Measurements from ENCODE around the gene AAK1. TPM values are rescaled to one million over a fixed set of nuclear protein-coding genes. Genes with fewer than 3 reads are reported as not detected.
A peak's percentile ranks its signal among the peaks of the same experiment; 100 is the strongest.

Gene AAK1
- polyA plus RNA-seq, 1 of the 3 experiments (the other 2 are of a cell fraction), result 13.4 TPM

DNA sequence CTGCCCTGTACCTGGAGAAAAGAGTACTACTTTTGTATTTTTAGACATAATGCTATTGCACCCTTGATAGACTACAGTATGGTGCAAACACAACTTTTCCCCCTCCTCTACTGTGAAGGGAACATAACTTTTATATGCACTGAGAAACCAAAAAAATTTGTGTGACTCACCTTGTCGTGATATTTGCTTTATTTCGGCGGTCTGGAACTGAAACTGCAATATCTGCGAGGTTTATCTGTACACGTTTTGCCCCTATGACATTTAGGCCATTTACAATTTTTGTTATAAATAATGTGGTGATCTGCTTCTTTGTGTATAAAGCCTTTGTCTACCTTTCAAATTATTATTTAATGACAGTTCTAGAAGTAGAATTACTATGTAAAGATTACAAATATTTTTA is 34.4 kb upstream of the AAK1 start:
- Histone ChIP-seq H3K9me2 (no peaks in the 10 kb centered on the region), H3F3A (replicated peaks; ENCODE audit: insufficient read depth) (peaks cover 24% of the 10 kb centered on the region), H3K79me2 (ENCODE audit: insufficient read depth) (no peaks in the 10 kb centered on the region), H3K4me1 (ENCODE audit: control insufficient read depth in 1 of 2, insufficient read depth in 2 of 2, low read depth in 1 of 2, low read length in 1 of 2) (peaks cover 5 to 10% of the 10 kb centered on the region in 2 experiments; a peak in 2 of 4 replicates), H3K4me2 (no peak overlapping the region), H2AFZ (ENCODE audit: low read depth) (no peak overlapping the region), H3K9ac (no peak overlapping the region), H3K36me3 (replicated peaks in 1 of 2; ENCODE audit: control insufficient read depth in 1 of 2, insufficient read depth in 2 of 2, low read length in 1 of 2) (no peaks in the 10 kb centered on the region), H3K9me3 (no peaks in the 10 kb centered on the region), H4K20me1 (ENCODE audit: insufficient read depth) (no peaks in the 10 kb centered on the region), H3K4me3 (ENCODE audit: low read depth in 2 of 2, low read length in 1 of 2) (no peak overlapping the region), H3K27me3 (ENCODE audit: insufficient read depth) (no peaks in the 10 kb centered on the region), H3K27ac (ENCODE audit: low read depth in 2 of 2, low read length in 1 of 2) (no peak overlapping the region)
- POLR2A ChIA-PET, result no interaction called here
- 89% methylated on average over 5 of the region's 5 CpGs for WGBS (ENCODE audit: low lambda C conversion rate)
- no peak for DNase-seq
- no peak for TF ChIP-seq MEF2A (IDR thresholded peaks at IDR 0.05; ENCODE audit: borderline replicate concordance, low read depth)
- TF ChIP-seq MAX (IDR thresholded peaks at IDR 0.05; ENCODE audit: low read depth), result no peak
- TF ChIP-seq TCF12 (IDR thresholded peaks at IDR 0.05), result no peak
- no peak for TF ChIP-seq MXI1 (IDR thresholded peaks at IDR 0.05; ENCODE audit: low read depth, low read length)
- no peak for TF ChIP-seq YY1 (IDR thresholded peaks at IDR 0.05; ENCODE audit: low read depth)
- TF ChIP-seq REST (IDR thresholded peaks at IDR 0.05; ENCODE audit: low read depth, low read length), result no peak
- TF ChIP-seq USF2 (IDR thresholded peaks at IDR 0.05; ENCODE audit: borderline replicate concordance, low read depth, low read length), result no peak
- TF ChIP-seq GABPA (IDR thresholded peaks at IDR 0.05; ENCODE audit: low read depth), result no peak
- TF ChIP-seq RCOR1 (IDR thresholded peaks at IDR 0.05; ENCODE audit: low read length), result no peak
- TF ChIP-seq RXRA (IDR thresholded peaks at IDR 0.05; ENCODE audit: borderline replicate concordance, low read depth), result no peak
- no peak for TF ChIP-seq POLR2AphosphoS5 (IDR thresholded peaks at IDR 0.05; ENCODE audit: low read depth, low read length)
- no peak for TF ChIP-seq TEAD4 (IDR thresholded peaks at IDR 0.05; ENCODE audit: borderline replicate concordance, insufficient read depth)
- TF ChIP-seq FOXM1 (IDR thresholded peaks at IDR 0.05; ENCODE audit: low read depth), result no peak
- CTCF ChIA-PET, result no interaction called here

DNA sequence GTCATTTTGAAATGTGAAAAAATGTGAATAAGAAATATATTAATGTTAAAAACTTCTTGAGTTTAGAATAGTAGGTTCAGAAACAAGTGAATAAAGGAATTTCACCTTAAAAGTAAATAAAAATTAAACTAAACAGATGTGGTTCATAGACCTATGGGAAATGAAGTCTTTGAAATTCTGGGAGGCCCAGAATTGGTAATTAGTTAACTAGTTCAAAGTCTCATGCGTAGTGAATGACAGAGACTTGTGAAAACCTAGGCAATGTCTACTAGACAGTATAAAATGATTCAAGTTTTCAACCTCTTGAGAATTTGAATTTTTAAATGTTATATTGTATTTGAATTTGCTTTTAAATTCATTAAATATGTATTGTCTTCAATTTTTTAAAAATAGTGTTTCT is 32.6 kb upstream of the AAK1 start:
- peaks cover 24% of the 10 kb centered on the region for H3F3A ChIP-seq (replicated peaks; ENCODE audit: insufficient read depth)
- ChIA-PET POLR2A (no interaction called here), CTCF (no interaction called here)
- H3K36me3 ChIP-seq (replicated peaks in 1 of 2; ENCODE audit: control insufficient read depth in 1 of 2, insufficient read depth in 2 of 2, low read length in 1 of 2), result no peaks in the 10 kb centered on the region
- H3K4me2 ChIP-seq, result no peak overlapping the region
- H3K4me3 ChIP-seq (ENCODE audit: low read depth in 2 of 2, low read length in 1 of 2), result no peak overlapping the region
- H4K20me1 ChIP-seq (ENCODE audit: insufficient read depth), result no peaks in the 10 kb centered on the region
- 87% methylated on average over 1 of the region's 1 CpG for WGBS (ENCODE audit: low lambda C conversion rate)
- H3K27ac ChIP-seq (ENCODE audit: low read depth in 2 of 2, low read length in 1 of 2), result peak overlapping the region in 1 of 2 experiments; percentile 30; a peak in 1 of 4 replicates
- H3K27me3 ChIP-seq (ENCODE audit: insufficient read depth), result no peaks in the 10 kb centered on the region
- no peak for DNase-seq
- no peak overlapping the region for H2AFZ ChIP-seq (ENCODE audit: low read depth)
- no peak overlapping the region for H3K9ac ChIP-seq
- H3K9me2 ChIP-seq, result no peaks in the 10 kb centered on the region
- H3K4me1 ChIP-seq (ENCODE audit: control insufficient read depth in 1 of 2, insufficient read depth in 2 of 2, low read depth in 1 of 2, low read length in 1 of 2), result 0 out of 4 replicates have a peak, but pooled peaks cover 0 to 4% of the 10 kb centered on the region in 2 experiments
- no peaks in the 10 kb centered on the region for H3K79me2 ChIP-seq (ENCODE audit: insufficient read depth)
- 0 out of 2 replicates have a peak, but pooled peaks cover 3% of the 10 kb centered on the region for H3K9me3 ChIP-seq
- no peak for TF ChIP-seq MXI1 (IDR thresholded peaks at IDR 0.05; ENCODE audit: low read depth, low read length)
- no peak for TF ChIP-seq RXRA (IDR thresholded peaks at IDR 0.05; ENCODE audit: borderline replicate concordance, low read depth)
- TF ChIP-seq GATA2 (CRISPR knock-in tag; IDR thresholded peaks at IDR 0.05), result no peak
- no peak for TF ChIP-seq NRF1 (IDR thresholded peaks at IDR 0.05; ENCODE audit: low read depth, low read length)
- TF ChIP-seq CTCF (IDR thresholded peaks at IDR 0.05), result no peak
- no peak for TF ChIP-seq POLR2AphosphoS5 (IDR thresholded peaks at IDR 0.05; ENCODE audit: low read depth, low read length)
- TF ChIP-seq MAX (IDR thresholded peaks at IDR 0.05; ENCODE audit: low read depth), result no peak
- TF ChIP-seq FOXM1 (IDR thresholded peaks at IDR 0.05; ENCODE audit: low read depth), result no peak
- no peak for TF ChIP-seq RCOR1 (IDR thresholded peaks at IDR 0.05; ENCODE audit: low read length)
- no peak for TF ChIP-seq USF2 (IDR thresholded peaks at IDR 0.05; ENCODE audit: borderline replicate concordance, low read depth, low read length)
- no peak for TF ChIP-seq TEAD4 (IDR thresholded peaks at IDR 0.05; ENCODE audit: borderline replicate concordance, insufficient read depth)
- TF ChIP-seq RAD21 (IDR thresholded peaks at IDR 0.05; ENCODE audit: low read length), result no peak
- no peak for TF ChIP-seq EP300 (IDR thresholded peaks at IDR 0.05; ENCODE audit: borderline replicate concordance in 1 of 2, low read depth in 1 of 2, low read length in 1 of 2)
- TF ChIP-seq NFIC (IDR thresholded peaks at IDR 0.05; ENCODE audit: borderline replicate concordance), result no peak
- TF ChIP-seq JUND (IDR thresholded peaks at IDR 0.05), result no peak
